WTC11 (cell line): Measurements from ENCODE around the gene MOV10. TPM values are rescaled to one million over a fixed set of nuclear protein-coding genes. Genes with fewer than 3 reads are reported as not detected.

ENCODE experiments used
- AFF4 ChIP-seq: sonication (generic); formaldehyde crosslinking; IDR thresholded peaks from 2 replicates; pipeline ENCODE4 v1.8.1; 2023; ENCODE audit warnings: mild to moderate bottlenecking, missing genetic modification reagents, borderline replicate concordance
- ARID4B ChIP-seq: sonication (generic); formaldehyde crosslinking; IDR thresholded peaks from 2 replicates; pipeline ENCODE4 v1.8.0; 2023; ENCODE audit warnings: missing genetic modification reagents, mild to moderate bottlenecking, borderline replicate concordance
- ATF1 ChIP-seq: sonication (generic); formaldehyde crosslinking; IDR thresholded peaks from 2 replicates; pipeline ENCODE4 v1.8.1; 2023; ENCODE audit warnings: mild to moderate bottlenecking, moderate library complexity, missing genetic modification reagents
- CTCF ChIP-seq: fragments of 200-600 bp; IDR thresholded peaks from 2 replicates; pipeline ENCODE4 v1.8.0; 2022; ENCODE audit warnings: antibody characterized with exemption
- GRHL2 ChIP-seq: fragments of 250-450 bp; sonication (Bioruptor Pico); IDR thresholded peaks from 2 replicates; pipeline ENCODE4 v1.8.0; 2022; ENCODE audit warnings: mild to moderate bottlenecking, moderate library complexity; ENCODE audit not compliant: insufficient replicate concordance, severe bottlenecking
- NFYB ChIP-seq: sonication (generic); formaldehyde crosslinking; conservative IDR thresholded peaks from 2 replicates; pipeline ENCODE4 v1.8.0; 2022; ENCODE audit warnings: low read depth, missing genetic modification reagents
- NR3C1 ChIP-seq: sonication (generic); formaldehyde crosslinking; conservative IDR thresholded peaks from 2 replicates; pipeline ENCODE4 v1.8.1; 2023; ENCODE audit warnings: low read depth, mild to moderate bottlenecking, missing genetic modification reagents
- RORB ChIP-seq: fragments of 250-450 bp; sonication (Bioruptor Pico); IDR thresholded peaks from 2 replicates; pipeline ENCODE4 v1.9.0; 2021; ENCODE audit warnings: mild to moderate bottlenecking
- SP1 ChIP-seq: sonication (generic); formaldehyde crosslinking; conservative IDR thresholded peaks from 2 replicates; pipeline ENCODE4 v1.8.1; 2022; ENCODE audit warnings: missing genetic modification reagents
- ZBTB43 ChIP-seq: sonication (generic); formaldehyde crosslinking; IDR thresholded peaks from 2 replicates; pipeline ENCODE4 v1.8.1; 2023; ENCODE audit warnings: mild to moderate bottlenecking, missing genetic modification reagents
- ZMAT4 ChIP-seq: fragments of 250-450 bp; sonication (Bioruptor Pico); IDR thresholded peaks from 2 replicates; pipeline ENCODE4 v1.9.0; 2021; ENCODE audit warnings: mild to moderate bottlenecking
- ZNF138 ChIP-seq: sonication (generic); formaldehyde crosslinking; conservative IDR thresholded peaks from 2 replicates; pipeline ENCODE4 v1.8.1; 2022; ENCODE audit warnings: mild to moderate bottlenecking, moderate library complexity, missing genetic modification reagents
- ZNF232 ChIP-seq: sonication (generic); formaldehyde crosslinking; IDR thresholded peaks from 2 replicates; pipeline ENCODE4 v1.8.0; 2022; ENCODE audit warnings: mild to moderate bottlenecking, missing genetic modification reagents
- ZNF423 ChIP-seq: fragments of 250-450 bp; sonication (Bioruptor Pico); IDR thresholded peaks from 2 replicates; pipeline ENCODE4 v2.1.2; 2022; ENCODE audit warnings: mild to moderate bottlenecking, moderate library complexity
- ZNF671 ChIP-seq: fragments of 250-450 bp; sonication (Bioruptor Pico); IDR thresholded peaks from 2 replicates; pipeline ENCODE4 v1.8.0; 2021; ENCODE audit warnings: mild to moderate bottlenecking
- total RNA-seq: library from RNA; stranded (reverse); gene quantifications from 3 replicates; pipeline ENCODE4 v1.2.3, GENCODE V29; 2021
- TF ChIP-seq, protein P1 (sequence below): sonication (generic); formaldehyde crosslinking; IDR thresholded peaks from 2 replicates; pipeline ENCODE4 v1.8.0; 2022; ENCODE audit warnings: mild to moderate bottlenecking, missing genetic modification reagents
- TF ChIP-seq, protein P2 (sequence below): fragments of 250-450 bp; sonication (Bioruptor Pico); IDR thresholded peaks from 2 replicates; pipeline ENCODE4 v1.9.0; 2021; ENCODE audit warnings: mild to moderate bottlenecking, borderline replicate concordance
- TF ChIP-seq, protein P3 (sequence below): sonication (generic); formaldehyde crosslinking; IDR thresholded peaks from 2 replicates; pipeline ENCODE4 v1.8.1; 2023; ENCODE audit warnings: mild to moderate bottlenecking, missing genetic modification reagents, moderate library complexity

The MOV10 gene
- total RNA-seq, 1 experiment from 2014 or later: 80.7 TPM

DNA sequence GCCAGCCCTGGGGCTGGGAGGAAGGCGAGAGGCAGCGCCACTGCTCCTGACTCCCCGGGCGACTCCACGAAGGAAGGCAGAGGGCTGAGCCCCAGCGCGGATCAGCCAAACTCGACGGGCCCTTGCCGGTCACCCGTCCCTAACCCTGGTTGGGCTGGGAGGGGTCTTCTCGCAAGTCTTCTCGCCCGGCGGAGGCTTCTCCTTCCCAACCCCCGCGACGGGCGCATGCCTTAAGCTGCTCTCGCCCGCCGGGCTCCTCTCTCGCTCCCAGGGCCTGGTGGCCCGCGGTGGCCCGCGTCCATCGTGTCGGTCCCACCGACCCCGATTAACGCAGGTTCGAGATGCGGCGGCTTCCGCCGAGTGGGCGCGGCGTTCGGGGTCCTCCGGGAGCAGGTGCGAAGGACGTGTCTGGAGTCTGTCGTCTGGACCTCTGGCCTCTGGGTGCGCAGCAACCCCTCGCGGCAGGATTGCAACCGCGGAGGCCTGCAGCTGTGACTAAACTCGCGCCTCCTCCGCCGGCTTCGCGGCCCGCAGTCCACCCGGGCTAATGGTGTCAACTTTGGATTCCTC lies 69.6 kb downstream of the MOV10 start (continued):
- TF ChIP-seq, protein P1, sequence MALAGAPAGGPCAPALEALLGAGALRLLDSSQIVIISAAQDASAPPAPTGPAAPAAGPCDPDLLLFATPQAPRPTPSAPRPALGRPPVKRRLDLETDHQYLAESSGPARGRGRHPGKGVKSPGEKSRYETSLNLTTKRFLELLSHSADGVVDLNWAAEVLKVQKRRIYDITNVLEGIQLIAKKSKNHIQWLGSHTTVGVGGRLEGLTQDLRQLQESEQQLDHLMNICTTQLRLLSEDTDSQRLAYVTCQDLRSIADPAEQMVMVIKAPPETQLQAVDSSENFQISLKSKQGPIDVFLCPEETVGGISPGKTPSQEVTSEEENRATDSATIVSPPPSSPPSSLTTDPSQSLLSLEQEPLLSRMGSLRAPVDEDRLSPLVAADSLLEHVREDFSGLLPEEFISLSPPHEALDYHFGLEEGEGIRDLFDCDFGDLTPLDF (CRISPR knock-in tag): 0 out of 2 replicates have a peak, but pooled peaks have one; percentile 54
- TF ChIP-seq RORB (CRISPR knock-in tag) (no peak), CTCF (no peak), SP1 (no peak), NFYB (CRISPR knock-in tag) (no peak), ARID4B (CRISPR knock-in tag) (no peak), ZMAT4 (no peak), ZNF423 (no peak), AFF4 (CRISPR knock-in tag) (no peak), ZBTB43 (CRISPR knock-in tag) (peak; percentile 51; the same call in 1 of the 2 replicates), NR3C1 (CRISPR knock-in tag) (no peak; the same call in 1 of the 2 replicates), ZNF232 (CRISPR knock-in tag) (no peak), ZNF671 (no peak), ATF1 (CRISPR knock-in tag) (no peak), GRHL2 (CRISPR knock-in tag) (no peak), ZNF138 (no peak)
- TF ChIP-seq, protein P2, sequence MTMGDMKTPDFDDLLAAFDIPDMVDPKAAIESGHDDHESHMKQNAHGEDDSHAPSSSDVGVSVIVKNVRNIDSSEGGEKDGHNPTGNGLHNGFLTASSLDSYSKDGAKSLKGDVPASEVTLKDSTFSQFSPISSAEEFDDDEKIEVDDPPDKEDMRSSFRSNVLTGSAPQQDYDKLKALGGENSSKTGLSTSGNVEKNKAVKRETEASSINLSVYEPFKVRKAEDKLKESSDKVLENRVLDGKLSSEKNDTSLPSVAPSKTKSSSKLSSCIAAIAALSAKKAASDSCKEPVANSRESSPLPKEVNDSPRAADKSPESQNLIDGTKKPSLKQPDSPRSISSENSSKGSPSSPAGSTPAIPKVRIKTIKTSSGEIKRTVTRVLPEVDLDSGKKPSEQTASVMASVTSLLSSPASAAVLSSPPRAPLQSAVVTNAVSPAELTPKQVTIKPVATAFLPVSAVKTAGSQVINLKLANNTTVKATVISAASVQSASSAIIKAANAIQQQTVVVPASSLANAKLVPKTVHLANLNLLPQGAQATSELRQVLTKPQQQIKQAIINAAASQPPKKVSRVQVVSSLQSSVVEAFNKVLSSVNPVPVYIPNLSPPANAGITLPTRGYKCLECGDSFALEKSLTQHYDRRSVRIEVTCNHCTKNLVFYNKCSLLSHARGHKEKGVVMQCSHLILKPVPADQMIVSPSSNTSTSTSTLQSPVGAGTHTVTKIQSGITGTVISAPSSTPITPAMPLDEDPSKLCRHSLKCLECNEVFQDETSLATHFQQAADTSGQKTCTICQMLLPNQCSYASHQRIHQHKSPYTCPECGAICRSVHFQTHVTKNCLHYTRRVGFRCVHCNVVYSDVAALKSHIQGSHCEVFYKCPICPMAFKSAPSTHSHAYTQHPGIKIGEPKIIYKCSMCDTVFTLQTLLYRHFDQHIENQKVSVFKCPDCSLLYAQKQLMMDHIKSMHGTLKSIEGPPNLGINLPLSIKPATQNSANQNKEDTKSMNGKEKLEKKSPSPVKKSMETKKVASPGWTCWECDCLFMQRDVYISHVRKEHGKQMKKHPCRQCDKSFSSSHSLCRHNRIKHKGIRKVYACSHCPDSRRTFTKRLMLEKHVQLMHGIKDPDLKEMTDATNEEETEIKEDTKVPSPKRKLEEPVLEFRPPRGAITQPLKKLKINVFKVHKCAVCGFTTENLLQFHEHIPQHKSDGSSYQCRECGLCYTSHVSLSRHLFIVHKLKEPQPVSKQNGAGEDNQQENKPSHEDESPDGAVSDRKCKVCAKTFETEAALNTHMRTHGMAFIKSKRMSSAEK: no peak
- TF ChIP-seq, protein P3, sequence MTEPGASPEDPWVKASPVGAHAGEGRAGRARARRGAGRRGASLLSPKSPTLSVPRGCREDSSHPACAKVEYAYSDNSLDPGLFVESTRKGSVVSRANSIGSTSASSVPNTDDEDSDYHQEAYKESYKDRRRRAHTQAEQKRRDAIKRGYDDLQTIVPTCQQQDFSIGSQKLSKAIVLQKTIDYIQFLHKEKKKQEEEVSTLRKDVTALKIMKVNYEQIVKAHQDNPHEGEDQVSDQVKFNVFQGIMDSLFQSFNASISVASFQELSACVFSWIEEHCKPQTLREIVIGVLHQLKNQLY: no peak
